NCI-H2107 treated with DMSO at 0.1 percent for 48 hours (cell line): Measurements from ENCODE around the gene LCN6.
"Not testable (repeated sequence)": the region's sequence is repeated elsewhere in the genome, so short reads cannot be mapped to it uniquely, and the experiment has no call there.

Source experiments
- DNase-seq: peaks from one replicate; lab custom pipeline; 2025; ENCODE audit not compliant: unreplicated experiment; lab: John Stamatoyannopoulos, UW

LCN6 gene

GRCh38 chr9:136784249-136784996, 36.1 kb upstream of the LCN6 start:
- no peak for DNase-seq

GRCh38 chr9:136782452-136782851, 34.1 kb upstream of the LCN6 start:
- DNase-seq: no peak

DNA sequence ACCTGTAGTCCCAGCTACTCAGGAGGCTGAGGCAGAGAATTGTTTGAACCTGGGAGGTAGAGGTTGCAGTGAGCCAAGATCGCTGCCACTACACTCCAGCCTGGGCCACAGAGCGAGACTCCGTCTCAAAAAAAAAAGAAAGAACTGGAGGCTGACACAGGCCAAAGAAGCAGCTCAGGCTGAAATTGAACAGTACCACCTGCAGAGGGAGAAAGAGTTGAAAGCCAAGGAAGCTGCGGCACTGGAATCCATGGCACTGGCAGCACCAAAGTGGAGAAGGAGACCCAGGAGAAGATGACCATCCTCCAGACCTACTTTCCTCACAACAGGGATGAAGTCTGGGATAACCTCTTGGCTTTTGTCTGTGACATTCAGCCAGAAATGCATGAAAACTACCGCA, 31.5 kb upstream of the LCN6 start:
- DNase-seq: no peak

DNA sequence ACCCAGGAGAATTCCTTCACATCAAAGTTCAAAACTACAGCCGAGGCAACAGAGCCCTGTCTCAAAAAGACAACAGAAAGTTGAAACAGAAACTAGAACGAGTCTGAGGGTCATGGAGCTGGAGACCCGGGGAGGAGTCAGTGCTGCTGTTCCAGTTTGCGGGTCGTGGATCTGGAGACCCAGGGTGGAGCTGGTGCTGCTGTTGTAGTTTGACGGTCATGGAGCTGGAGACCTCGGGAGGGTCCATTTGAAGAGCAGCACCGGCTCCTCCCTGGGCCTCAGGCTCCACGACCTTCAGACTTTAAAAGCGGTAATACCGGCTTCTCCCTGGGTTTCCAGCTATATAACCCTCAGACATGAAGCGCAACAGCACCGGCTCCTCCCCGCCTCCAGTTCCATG, 29.0 kb upstream of the LCN6 start:
- DNase-seq: no peak

DNA sequence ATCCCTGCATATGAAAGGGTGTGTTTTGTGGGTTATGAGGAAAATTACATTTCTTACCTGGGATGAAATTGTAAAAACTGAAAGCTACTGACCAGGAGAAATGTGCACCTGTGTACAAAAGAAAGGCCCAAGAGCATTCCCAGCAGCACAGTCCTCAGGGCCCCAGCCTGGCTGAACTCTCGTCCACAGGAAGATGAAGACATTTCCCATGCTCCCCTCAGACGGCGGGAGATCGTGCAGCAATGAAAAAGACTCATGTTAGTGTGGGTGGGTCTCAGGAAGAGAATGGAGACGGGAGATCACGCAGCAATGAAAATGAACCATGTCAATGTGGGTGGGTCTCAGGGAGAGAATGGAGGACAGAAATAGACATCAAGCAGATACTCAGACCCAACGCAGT, 28.6 kb upstream of the LCN6 start:
- no peak for DNase-seq

GRCh38 chr9:136775191-136775590, 26.9 kb upstream of the LCN6 start:
- no peak for DNase-seq

GRCh38 chr9:136774416-136775045, 26.2 kb upstream of the LCN6 start:
- DNase-seq: no peak

- no peak for DNase-seq
Observed at GRCh38 chr9:136773386-136774044, 25.2 kb upstream of the LCN6 start.

GRCh38 chr9:136771907-136772415, 23.6 kb upstream of the LCN6 start:
- no peak for DNase-seq

DNA sequence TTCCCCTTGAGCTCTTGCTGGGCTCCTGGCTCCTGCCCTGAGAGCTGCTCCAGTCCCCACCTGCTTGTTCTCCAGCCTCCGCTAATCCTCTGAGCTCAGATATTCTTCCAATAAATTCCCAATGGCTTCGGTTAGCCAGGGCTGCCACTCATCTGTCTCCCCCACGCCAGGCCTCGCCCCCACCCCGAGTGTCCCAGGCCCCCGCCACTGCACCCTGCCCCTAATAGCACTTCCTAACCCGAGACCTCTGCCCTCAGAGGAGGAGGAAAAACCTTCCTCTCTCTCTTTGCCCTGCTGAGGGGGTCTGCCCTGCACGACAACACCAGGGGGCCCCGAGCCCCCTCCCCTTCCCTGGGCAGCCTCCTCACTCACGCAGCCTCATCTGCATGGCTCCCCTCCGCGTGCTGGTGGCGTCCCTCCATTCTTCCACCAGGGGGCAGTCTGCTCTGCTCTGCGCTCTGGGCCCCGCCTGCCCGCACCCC, 21.4 kb upstream of the LCN6 start:
- DNase-seq: peak; percentile 46

DNA sequence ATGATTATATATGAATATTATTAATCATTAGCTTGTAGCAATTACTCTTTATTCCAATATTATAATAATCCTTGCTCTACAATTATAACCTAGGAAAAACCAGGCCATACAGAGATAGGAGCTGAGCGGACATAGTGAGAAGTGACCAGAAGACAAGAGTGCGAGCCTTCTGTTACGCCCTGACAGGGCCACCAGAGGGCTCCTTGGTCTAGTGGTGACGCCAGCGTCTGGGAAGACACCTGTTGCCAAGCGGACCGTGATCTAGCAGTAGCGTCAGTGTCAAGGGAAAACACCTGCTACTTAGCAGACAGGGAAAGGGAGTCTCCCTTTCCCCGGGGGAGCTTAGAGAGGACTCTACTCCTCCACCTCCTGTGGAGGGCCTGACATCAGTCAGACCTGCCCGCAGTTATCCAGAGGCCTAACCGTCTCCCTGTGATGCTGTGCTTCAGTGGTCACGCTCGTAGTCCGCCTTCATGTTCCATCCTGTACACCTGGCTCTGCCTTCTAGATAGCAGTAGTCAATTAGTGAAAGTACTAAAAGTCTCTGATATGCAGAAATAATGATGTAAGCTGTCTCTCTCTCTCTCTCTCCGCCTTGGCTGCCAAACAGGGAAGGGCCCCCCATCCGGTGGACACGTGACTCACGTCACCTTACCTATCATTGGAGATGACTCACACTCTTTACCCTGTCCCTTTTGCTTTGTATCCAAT, 18.2 kb upstream of the LCN6 start:
- not testable (repeated sequence) for DNase-seq

- DNase-seq: not testable (repeated sequence)
Observed at GRCh38 chr9:136765745-136766409, 17.6 kb upstream of the LCN6 start.

DNA sequence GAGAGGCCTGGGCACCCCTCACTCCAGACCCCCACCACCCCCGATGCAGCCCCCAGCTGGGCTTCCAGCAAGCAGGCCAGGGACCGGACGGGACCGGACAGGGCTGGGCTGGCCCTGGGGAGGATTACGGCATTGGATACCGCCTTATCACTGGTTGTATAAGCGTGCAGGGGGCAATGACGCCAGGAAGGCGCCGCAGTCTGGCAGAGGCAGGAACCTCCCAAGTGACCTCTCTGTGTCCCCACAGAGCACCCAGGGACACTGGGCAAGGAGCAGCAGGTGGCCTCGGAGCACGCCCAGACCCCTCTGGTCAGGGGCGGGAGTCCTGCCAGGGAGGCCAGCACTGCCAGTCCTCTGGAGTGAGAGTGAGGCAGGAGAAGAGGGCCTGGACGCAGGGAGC, 16.7 kb upstream of the LCN6 start:
- DNase-seq: no peak

- DNase-seq: peak; percentile 51
Observed at GRCh38 chr9:136764301-136764891, 16.1 kb upstream of the LCN6 start, which contains the start of gene LCN15. Gene LCN15 (minus strand): TSS chr9:136764518. CDS start chr9:136764488, 30 bp downstream.

- no peak for DNase-seq
Observed at GRCh38 chr9:136763649-136764035, 15.3 kb upstream of the LCN6 start.

DNA sequence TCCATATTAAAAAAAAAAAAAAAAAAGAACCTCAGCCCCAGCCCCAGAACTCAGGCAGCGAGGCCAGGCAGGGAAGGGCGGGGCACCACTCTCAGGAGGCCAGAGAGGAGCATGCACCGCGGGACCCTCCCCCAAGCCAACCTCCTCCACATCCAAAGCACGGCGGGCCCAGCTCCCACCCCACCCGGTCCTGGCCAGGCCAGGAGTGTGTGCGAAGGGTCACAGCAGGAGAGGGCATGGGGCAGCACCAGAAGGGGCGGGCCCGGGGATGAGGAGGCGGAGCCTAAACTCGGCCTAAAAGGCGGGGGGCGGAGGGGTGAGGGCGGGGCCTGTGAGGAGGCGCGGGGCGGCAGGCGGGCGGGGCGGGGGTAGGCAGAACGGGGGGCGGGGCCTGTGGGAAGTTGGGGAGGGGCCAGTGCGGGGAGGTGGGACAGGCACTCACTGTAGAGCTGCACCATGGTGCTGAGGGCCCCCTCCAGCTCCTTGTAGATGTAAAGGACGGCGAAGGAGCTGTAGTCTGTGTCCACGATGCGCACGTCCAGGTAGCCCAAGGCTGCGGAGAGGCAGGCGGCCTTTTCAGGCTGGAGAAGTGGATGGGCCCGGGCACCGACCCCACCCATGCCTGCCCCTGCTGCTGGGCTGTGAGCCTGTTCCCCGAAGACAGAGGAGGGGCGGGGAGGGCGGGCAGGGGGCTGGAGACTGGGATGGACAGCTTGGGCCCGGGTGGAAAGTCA, 14.8 kb upstream of the LCN6 start:
- no peak for DNase-seq

- no peak for DNase-seq
Observed at GRCh38 chr9:136762221-136762691, 13.9 kb upstream of the LCN6 start.

GRCh38 chr9:136761545-136761981, 13.2 kb upstream of the LCN6 start:
- DNase-seq: no peak

DNA sequence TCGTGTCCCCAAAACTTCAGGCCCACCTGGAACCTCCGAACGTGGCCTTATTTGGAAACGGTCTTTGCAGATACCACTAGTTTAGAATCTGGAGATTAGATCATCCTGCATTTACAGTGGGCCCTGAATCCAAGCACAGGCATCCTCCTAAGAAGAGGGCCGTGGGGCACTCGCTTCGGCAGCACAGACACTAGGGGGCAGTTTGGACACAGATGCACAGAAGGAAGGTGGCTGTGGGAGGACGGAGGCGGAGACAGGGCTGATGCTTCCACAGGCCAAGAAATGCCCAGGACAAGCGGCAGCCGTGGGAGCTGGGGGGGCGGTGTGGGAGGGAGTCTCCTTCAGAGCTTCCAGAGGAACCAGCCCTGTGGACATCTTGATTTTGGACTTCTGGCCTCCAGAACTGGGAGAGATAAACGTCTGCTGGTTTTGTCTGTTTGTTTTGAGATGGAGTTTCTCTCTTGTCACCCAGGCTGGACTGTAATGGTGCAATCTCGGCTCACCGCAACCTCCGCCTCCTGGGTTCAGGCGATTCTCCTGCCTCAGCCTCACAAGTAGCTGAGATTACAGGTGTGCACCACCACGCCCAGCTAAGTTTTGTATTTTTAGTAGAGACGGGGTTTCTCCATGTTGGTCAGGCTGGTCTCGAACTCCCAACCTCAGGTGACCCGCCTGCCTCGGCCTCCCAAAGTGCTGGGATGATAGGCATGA, 12.7 kb upstream of the LCN6 start:
- DNase-seq: not testable (repeated sequence)
